Right lung (tissue), 5 donors: ENCODE measurements around the gene CIAO3. TPM values are rescaled to one million over a fixed set of nuclear protein-coding genes. Genes with fewer than 3 reads are reported as not detected.
A peak's percentile ranks its signal among the peaks of the same experiment; 100 is the strongest.

Source experiments
- DNase-seq, 2 donors: peaks; one replicate each; pipeline ENCODE4 v3.0.0-alpha.2; 2013
- polyA plus RNA-seq, 5 donors: library from polyadenylated mRNA; unstranded; fragments of 120-200 nt; gene quantifications; one replicate each; pipeline versions ENCODE4 v1.2.1 to v1.2.3, GENCODE V29; 2013; ENCODE audit warnings: inconsistent platforms in 1 of 5, low replicate concordance in 1 of 5; ENCODE audit not compliant: insufficient read length in 5 of 5, insufficient read depth in 1 of 5

CIAO3 gene
- polyA plus RNA-seq, 5 donors = 16.2 to 25.7 (median 16.8) TPM

- no peak for DNase-seq
Observed at GRCh38 chr16:725463-726187, 15.2 kb downstream of the CIAO3 start.

- no peak for DNase-seq
Observed at GRCh38 chr16:725041-725376, 15.8 kb downstream of the CIAO3 start.

GRCh38 chr16:724188-725040 is 16.4 kb downstream of the CIAO3 start:
- no peak for DNase-seq

- no peak for DNase-seq
Observed at GRCh38 chr16:723695-724094, 17.1 kb downstream of the CIAO3 start.

- no peak for DNase-seq
Observed at GRCh38 chr16:722835-723633, 17.8 kb downstream of the CIAO3 start.

GRCh38 chr16:721765-722540 is 18.8 kb downstream of the CIAO3 start:
- no peak for DNase-seq

- peak; percentile 76 to 77 for DNase-seq
Observed at GRCh38 chr16:720990-721764, 19.6 kb downstream of the CIAO3 start, which contains the start of gene ANTKMT. Gene ANTKMT, plus strand, starts transcription at chr16:721146. Its CDS starts 129 bp downstream, at chr16:721275.

- DNase-seq = peak; percentile 58 to 62
Observed at GRCh38 chr16:720447-720989, 20.3 kb downstream of the CIAO3 start.

GRCh38 chr16:719815-720446 is 20.9 kb downstream of the CIAO3 start:
- no peak for DNase-seq

- no peak for DNase-seq
Observed at GRCh38 chr16:718922-719321, 21.9 kb downstream of the CIAO3 start.

- DNase-seq = no peak
Observed at GRCh38 chr16:718389-718788, 22.4 kb downstream of the CIAO3 start.

- DNase-seq = no peak
Observed at GRCh38 chr16:717450-718245, 23.1 kb downstream of the CIAO3 start.

- no peak for DNase-seq
Observed at GRCh38 chr16:716768-717325, 23.9 kb downstream of the CIAO3 start.

GRCh38 chr16:716200-716568 is 24.6 kb downstream of the CIAO3 start:
- peak in 1 of 2 donors; percentile 53 for DNase-seq

GRCh38 chr16:715477-716199 is 25.2 kb downstream of the CIAO3 start:
- DNase-seq = no peak

- DNase-seq = peak; percentile 85 to 90
Observed at GRCh38 chr16:714558-715476, 26.0 kb downstream of the CIAO3 start, which contains the start of gene METRN. Gene METRN, plus strand, starts transcription at chr16:715118. Its CDS starts 172 bp downstream, at chr16:715290.

GRCh38 chr16:714079-714478 is 26.7 kb downstream of the CIAO3 start:
- no peak for DNase-seq
